ENCODE results near the gene NME2.
"Not testable (repeated sequence)": the region's sequence is repeated elsewhere in the genome, so short reads cannot be mapped to it uniquely, and the experiment has no call there.

- TF ChIP-seq EZH2 (IDR thresholded peaks at IDR 0.05; ENCODE audit: borderline replicate concordance, control insufficient read depth, low read depth, low read length); ZNF592 (IDR thresholded peaks at IDR 0.05); ATF7 (IDR thresholded peaks at IDR 0.05; ENCODE audit: low read depth); JUNB (IDR thresholded peaks at IDR 0.05): not testable (repeated sequence)
These were observed 43.6 kb upstream of the NME2 start for GRCh38 chr17:51122473-51123115.

Data from GM12878 (cell line).